Tibial artery (tissue), 4 donors: ENCODE data around the gene ATN1.

Experiments used
- DNase-seq, 2 donors: peaks; one replicate each; pipeline ENCODE4 v3.0.0-alpha.2; 2019
- H3K27ac ChIP-seq, 2 donors: fragments of 200-600 bp; sonication (generic) in 1 of 2; 1 replicate in 1 of 2; 2 replicates in 1 of 2; pipeline ENCODE4 v1.5.1; 2018 to 2019; ENCODE audit warnings: mild to moderate bottlenecking in 1 of 2
- H3K27me3 ChIP-seq, 2 donors: fragments of 200-600 bp; sonication (generic) in 1 of 2; one replicate each; pipeline versions ENCODE4 v1.5.1 to v1.6.0; 2016 to 2019
- H3K36me3 ChIP-seq, 3 donors: fragments of 200-600 bp; sonication (generic) in 2 of 3; one replicate each; pipeline ENCODE4 v1.5.1; 2016 to 2019; ENCODE audit warnings: mild to moderate bottlenecking in 2 of 3
- H3K4me1 ChIP-seq, 4 donors: fragments of 200-600 bp; sonication (generic) in 2 of 4; 1 replicate in 3 of 4; 2 replicates in 1 of 4; pipeline ENCODE4 v1.5.1; 2016 to 2019
- H3K4me3 ChIP-seq, 2 donors: fragments of 200-600 bp; sonication (generic) in 1 of 2; 1 replicate in 1 of 2; 2 replicates in 1 of 2; pipeline ENCODE4 v1.5.1; 2018 to 2019; ENCODE audit warnings: mild to moderate bottlenecking in 2 of 2
- H3K9me3 ChIP-seq, 3 donors: fragments of 200-600 bp; sonication (generic) in 1 of 3; one replicate each; pipeline ENCODE4 v1.5.1; 2016 to 2019
- intact Hi-C: fragments of 100-400 bp; cut with DNase I; formaldehyde crosslinking; loops from one replicate; pipeline ENCODE4 v1.15.0; 2023; ENCODE audit warnings: low total_unique reads
- TF ChIP-seq, protein P1 (sequence below), 2 experiments: fragments of 200-600 bp in 1 of 2; fragments of 450-650 bp in 1 of 2; IDR thresholded peaks; one replicate each; pipeline ENCODE4 v1.5.1; 2017 to 2019; ENCODE audit warnings: antibody characterized with exemption in 2 of 2, mild to moderate bottlenecking in 1 of 2, moderate library complexity in 1 of 2

Gene ATN1

GRCh38 chr12:6923003-6923732 is 4.6 kb upstream of the ATN1 start:
- Histone ChIP-seq H3K36me3 (peaks cover 0 to 52% (median 15%) of the 10 kb centered on the region in 3 donors), H3K4me3 (no peak overlapping the region), H3K27ac (peak overlapping the region in 1 of 2 donors; percentile 99), H3K4me1 (peaks cover 7 to 36% (median 26%) of the 10 kb centered on the region in 4 donors), H3K27me3 (no peaks in the 10 kb centered on the region), H3K9me3 (no peaks in the 10 kb centered on the region)
- intact Hi-C loops: no loop called here
- TF ChIP-seq, protein P1, sequence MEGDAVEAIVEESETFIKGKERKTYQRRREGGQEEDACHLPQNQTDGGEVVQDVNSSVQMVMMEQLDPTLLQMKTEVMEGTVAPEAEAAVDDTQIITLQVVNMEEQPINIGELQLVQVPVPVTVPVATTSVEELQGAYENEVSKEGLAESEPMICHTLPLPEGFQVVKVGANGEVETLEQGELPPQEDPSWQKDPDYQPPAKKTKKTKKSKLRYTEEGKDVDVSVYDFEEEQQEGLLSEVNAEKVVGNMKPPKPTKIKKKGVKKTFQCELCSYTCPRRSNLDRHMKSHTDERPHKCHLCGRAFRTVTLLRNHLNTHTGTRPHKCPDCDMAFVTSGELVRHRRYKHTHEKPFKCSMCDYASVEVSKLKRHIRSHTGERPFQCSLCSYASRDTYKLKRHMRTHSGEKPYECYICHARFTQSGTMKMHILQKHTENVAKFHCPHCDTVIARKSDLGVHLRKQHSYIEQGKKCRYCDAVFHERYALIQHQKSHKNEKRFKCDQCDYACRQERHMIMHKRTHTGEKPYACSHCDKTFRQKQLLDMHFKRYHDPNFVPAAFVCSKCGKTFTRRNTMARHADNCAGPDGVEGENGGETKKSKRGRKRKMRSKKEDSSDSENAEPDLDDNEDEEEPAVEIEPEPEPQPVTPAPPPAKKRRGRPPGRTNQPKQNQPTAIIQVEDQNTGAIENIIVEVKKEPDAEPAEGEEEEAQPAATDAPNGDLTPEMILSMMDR (IDR thresholded peaks at IDR 0.05): no peak
- peak in 1 of 2 donors; percentile 63 for DNase-seq

DNA sequence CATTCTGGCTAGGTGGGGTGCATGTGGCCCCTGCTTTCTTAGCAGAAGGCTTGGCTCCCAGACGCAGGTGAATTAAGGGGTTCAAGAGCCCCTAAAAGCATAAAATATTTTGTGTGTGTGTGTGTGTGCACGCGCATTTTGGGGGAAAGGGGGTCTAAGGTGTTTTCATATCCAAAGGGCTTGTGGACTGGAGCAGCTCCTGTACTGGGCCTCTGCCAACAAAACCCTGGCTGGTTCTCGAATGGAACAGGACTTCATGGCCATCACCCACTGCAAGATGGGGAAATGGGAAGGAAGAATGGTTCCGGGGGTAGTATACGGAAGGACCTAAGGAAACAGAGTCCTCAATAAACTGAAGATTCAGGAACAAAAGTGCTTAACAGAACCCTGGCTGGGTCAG is 3.9 kb upstream of the ATN1 start:
- Histone ChIP-seq H3K27me3 (no peaks in the 10 kb centered on the region), H3K36me3 (peaks cover 0 to 45% (median 15%) of the 10 kb centered on the region in 3 donors), H3K4me1 (peaks cover 7 to 36% (median 26%) of the 10 kb centered on the region in 4 donors), H3K9me3 (no peaks in the 10 kb centered on the region), H3K27ac (peak overlapping the region; percentile 99), H3K4me3 (no peak overlapping the region)
- DNase-seq: peak in 1 of 2 donors; percentile 69
- intact Hi-C loops: loop anchor here (2.0 kb wide), 2 partner anchors 15 to 41 kb away; no protein-coding TSS in a partner anchor
- TF ChIP-seq, protein P1 (IDR thresholded peaks at IDR 0.05): no peak

GRCh38 chr12:6925239-6925539 is 2.6 kb upstream of the ATN1 start:
- Histone ChIP-seq H3K36me3 (peaks cover 0 to 33% (median 15%) of the 10 kb centered on the region in 3 donors), H3K27ac (peak overlapping the region; percentile 99), H3K27me3 (no peaks in the 10 kb centered on the region), H3K9me3 (no peaks in the 10 kb centered on the region), H3K4me3 (peak overlapping the region; percentile 5 to 99), H3K4me1 (peaks cover 7 to 49% (median 38%) of the 10 kb centered on the region in 4 donors)
- intact Hi-C loops: loop anchor here (2.0 kb wide), 2 partner anchors 14 to 40 kb away; no protein-coding TSS in a partner anchor
- TF ChIP-seq, protein P1 (IDR thresholded peaks at IDR 0.05): no peak
- DNase-seq: no peak

- peaks cover 7 to 54% (median 41%) of the 10 kb centered on the region in 4 donors for H3K4me1 ChIP-seq
- H3K9me3 ChIP-seq: no peaks in the 10 kb centered on the region
- peaks cover 0 to 30% (median 15%) of the 10 kb centered on the region in 3 donors for H3K36me3 ChIP-seq
- intact Hi-C loops: loop anchor here (2.0 kb wide), 2 partner anchors 13 to 39 kb away; no protein-coding TSS in a partner anchor
- peak overlapping the region; percentile 99 for H3K27ac ChIP-seq
- H3K4me3 ChIP-seq: peak overlapping the region; percentile 97 to 99
- TF ChIP-seq, protein P1 (IDR thresholded peaks at IDR 0.05): peak in 1 of 2 experiments; percentile 17
- DNase-seq: peak; percentile 86 to 92
- H3K27me3 ChIP-seq: no peaks in the 10 kb centered on the region
Measured at GRCh38 chr12:6925540-6926279, 2.0 kb upstream of the ATN1 start.

DNA sequence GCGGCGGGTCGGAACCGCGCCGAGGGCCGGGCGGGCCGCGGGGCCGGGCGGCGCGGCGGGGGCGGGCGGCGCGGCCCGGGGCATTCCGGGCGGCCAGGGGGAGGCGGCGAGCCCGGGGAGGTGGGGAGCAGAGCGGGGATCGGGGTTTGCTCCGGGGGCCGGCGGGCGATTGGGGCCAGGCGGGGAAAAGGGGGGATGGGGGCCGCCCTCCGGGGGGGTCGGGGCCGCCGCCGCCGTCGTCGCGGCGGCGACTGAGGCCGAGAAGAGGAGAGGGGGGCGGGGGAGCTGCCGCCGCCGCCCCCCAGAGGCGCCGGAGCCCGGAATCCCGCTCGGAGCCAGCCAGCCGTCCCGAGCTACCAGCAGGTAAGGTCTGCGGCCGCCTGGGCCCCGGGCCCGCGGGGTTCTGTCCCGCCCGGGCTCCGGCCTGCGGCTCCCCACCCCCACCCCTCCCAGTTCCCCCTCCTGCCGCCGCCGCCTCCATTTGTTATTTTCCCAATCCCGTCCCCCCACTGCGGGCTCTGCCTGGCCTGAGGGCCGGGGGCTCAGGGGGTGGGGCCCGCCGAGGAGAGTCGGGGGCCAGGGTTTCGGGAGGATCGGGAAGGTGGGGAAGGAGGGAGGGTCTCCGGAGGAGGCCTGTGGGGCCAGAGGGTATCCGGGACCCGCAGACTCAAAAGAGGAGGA is 403 bp downstream of the ATN1 start:
- Histone ChIP-seq H3K4me1 (peaks cover 7 to 79% (median 57%) of the 10 kb centered on the region in 4 donors), H3K27ac (peak overlapping the region; percentile 99), H3K9me3 (no peaks in the 10 kb centered on the region), H3K4me3 (peak overlapping the region; percentile 97 to 99), H3K27me3 (no peaks in the 10 kb centered on the region), H3K36me3 (peaks cover 0 to 7% (median 0%) of the 10 kb centered on the region in 3 donors)
- intact Hi-C loops: no loop called here
- TF ChIP-seq, protein P1 (IDR thresholded peaks at IDR 0.05): no peak
- DNase-seq: no peak
